COLO668 (cell line): ENCODE data around the gene HRH4.
A peak's percentile ranks its signal among the peaks of the same experiment; 100 is the strongest.

Source experiments
- DNase-seq: peaks from one replicate; lab custom pipeline; 2025; ENCODE audit not compliant: unreplicated experiment; lab: John Stamatoyannopoulos, UW

The HRH4 gene

GRCh38 chr18:24460388-24460787, at the start of gene HRH4:
TSS of gene HRH4 (plus strand) at chr18:24460637. CDS start at chr18:24460729, 92 bp downstream.
- DNase-seq, result no peak

GRCh38 chr18:24413148-24413547, 47.3 kb upstream of the HRH4 start:
- DNase-seq, result no peak

- DNase-seq, result no peak
Measured at GRCh38 chr18:24414349-24415003, 46.0 kb upstream of the HRH4 start.

- DNase-seq, result no peak
Measured at GRCh38 chr18:24417480-24417879, 43.0 kb upstream of the HRH4 start.

- DNase-seq, result no peak
Measured at GRCh38 chr18:24420551-24420950, 39.9 kb upstream of the HRH4 start.

- DNase-seq, result no peak
Measured at GRCh38 chr18:24421831-24422230, 38.6 kb upstream of the HRH4 start.

- DNase-seq, result no peak
Measured at GRCh38 chr18:24426073-24426397, 34.4 kb upstream of the HRH4 start.

- peak; percentile 97 for DNase-seq
Measured at GRCh38 chr18:24426398-24427294, 33.8 kb upstream of the HRH4 start, which contains the start of gene IMPACT. TSS of gene IMPACT (plus strand) at chr18:24426670. CDS start at chr18:24426757, 87 bp downstream.

GRCh38 chr18:24427484-24427883, 33.0 kb upstream of the HRH4 start:
- peak; percentile 22 for DNase-seq

- DNase-seq, result no peak
Measured at GRCh38 chr18:24428709-24429108, 31.7 kb upstream of the HRH4 start.

GRCh38 chr18:24429188-24429587, 31.2 kb upstream of the HRH4 start:
- DNase-seq, result no peak

- DNase-seq, result no peak
Measured at GRCh38 chr18:24432618-24433017, 27.8 kb upstream of the HRH4 start.

- DNase-seq, result no peak
Measured at GRCh38 chr18:24436939-24437338, 23.5 kb upstream of the HRH4 start.

GRCh38 chr18:24443870-24444269, 16.6 kb upstream of the HRH4 start:
- no peak for DNase-seq

GRCh38 chr18:24446453-24446852, 14.0 kb upstream of the HRH4 start:
- no peak for DNase-seq

GRCh38 chr18:24446953-24447538, 13.4 kb upstream of the HRH4 start:
- DNase-seq, result no peak

- no peak for DNase-seq
Measured at GRCh38 chr18:24447961-24448360, 12.5 kb upstream of the HRH4 start.

GRCh38 chr18:24456549-24456948, 3.9 kb upstream of the HRH4 start:
- DNase-seq, result no peak

GRCh38 chr18:24459772-24460171, 665 bp upstream of the HRH4 start:
- DNase-seq, result no peak

- no peak for DNase-seq
Measured at GRCh38 chr18:24461996-24462395, 1.6 kb downstream of the HRH4 start.

GRCh38 chr18:24462838-24463775, 2.7 kb downstream of the HRH4 start:
- no peak for DNase-seq
